Effector memory CD8-positive, alpha-beta T cell (primary cell): ENCODE results near the gene NDEL1.

Source experiments
- ATAC-seq: fragments of 150-1000 bp; cut with Tn5 transposase; replicated peaks from 2 replicates; pipeline ENCODE4 v1.10.0; 2021; ENCODE audit warnings: mild to moderate bottlenecking, moderate library complexity
- DNase-seq, 3 experiments: peaks; one replicate each; pipeline ENCODE4 v3.0.0; 2021
- H3K27ac Mint-ChIP-seq, 2 donors: one replicate each; pipeline ENCODE4 v1.8.0; 2022; ENCODE audit warnings: mild to moderate bottlenecking in 2 of 2, mixed read lengths in 2 of 2, moderate library complexity in 2 of 2
- H3K27me3 Mint-ChIP-seq, 2 donors: one replicate each; pipeline ENCODE4 v1.8.0; 2022; ENCODE audit warnings: mixed read lengths in 2 of 2
- H3K36me3 Mint-ChIP-seq: one replicate; pipeline ENCODE4 v1.8.0; 2022; ENCODE audit warnings: mild to moderate bottlenecking, moderate library complexity, mixed read lengths; ENCODE audit not compliant: insufficient read depth
- H3K4me1 Mint-ChIP-seq, 2 donors: one replicate each; pipeline ENCODE4 v1.8.0; 2022; ENCODE audit warnings: low read depth in 2 of 2, mixed read lengths in 2 of 2
- H3K4me3 Mint-ChIP-seq, 2 donors: one replicate each; pipeline ENCODE4 v1.8.0; 2022; ENCODE audit warnings: mild to moderate bottlenecking in 2 of 2, mixed read lengths in 2 of 2, moderate library complexity in 2 of 2
- H3K9me3 Mint-ChIP-seq, 2 donors: one replicate each; pipeline ENCODE4 v1.8.0; 2022; ENCODE audit warnings: mixed read lengths in 2 of 2

NDEL1 gene

DNA sequence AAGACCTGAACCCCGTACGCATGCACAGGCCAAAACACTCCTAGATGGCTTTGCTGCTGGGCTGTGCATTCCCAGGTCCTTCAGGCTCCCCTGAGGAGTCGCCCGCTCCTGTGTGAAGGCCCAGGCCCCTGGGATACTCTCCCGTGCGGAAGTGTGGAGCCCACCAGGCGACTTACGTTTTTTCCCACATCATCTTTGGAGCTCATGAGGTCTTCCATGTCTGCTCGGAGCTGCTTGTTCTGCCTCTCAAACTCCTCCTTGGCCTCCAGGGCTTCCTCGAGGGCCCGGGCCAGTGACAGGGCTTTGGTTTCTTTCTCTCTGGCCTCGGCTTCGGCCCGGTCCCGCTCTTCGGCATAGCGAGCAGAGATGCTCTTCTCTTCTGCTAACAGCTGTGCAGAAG lies 56.4 kb downstream of the NDEL1 start:
- no peak overlapping the region for H3K4me3 Mint-ChIP-seq
- peaks cover 0 to 3% of the 10 kb centered on the region in 2 donors for H3K9me3 Mint-ChIP-seq
- H3K27me3 Mint-ChIP-seq: no peaks in the 10 kb centered on the region
- H3K4me1 Mint-ChIP-seq: no peaks in the 10 kb centered on the region
- peaks cover 4% of the 10 kb centered on the region for H3K36me3 Mint-ChIP-seq
- no peak for DNase-seq
- ATAC-seq: no peak
- H3K27ac Mint-ChIP-seq: no peak overlapping the region

DNA sequence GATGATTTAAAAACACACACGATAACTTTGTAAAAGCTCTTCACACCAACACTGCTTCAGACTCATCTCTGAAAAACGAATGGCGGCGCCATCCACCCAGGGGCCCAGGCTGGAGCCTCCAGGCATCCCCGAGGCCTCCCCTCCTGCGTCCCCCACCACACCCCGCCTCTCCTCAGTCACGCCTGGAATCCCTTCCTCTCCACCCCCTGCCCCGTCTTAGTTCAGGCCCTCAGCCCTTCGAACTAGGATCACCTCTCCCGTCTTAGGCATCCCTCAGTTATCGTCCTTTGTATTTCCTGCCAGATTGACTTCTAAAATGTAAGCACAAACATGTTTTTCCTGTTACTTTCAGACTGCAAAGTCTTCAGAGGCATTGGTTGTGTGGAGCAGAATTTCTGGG lies 58.3 kb downstream of the NDEL1 start:
- Mint-ChIP-seq H3K4me3 (no peak overlapping the region), H3K27me3 (no peaks in the 10 kb centered on the region), H3K27ac (no peak overlapping the region), H3K36me3 (peaks cover 4% of the 10 kb centered on the region), H3K9me3 (peaks cover 0 to 3% of the 10 kb centered on the region in 2 donors), H3K4me1 (no peaks in the 10 kb centered on the region)
- DNase-seq: no peak
- ATAC-seq: no peak

DNA sequence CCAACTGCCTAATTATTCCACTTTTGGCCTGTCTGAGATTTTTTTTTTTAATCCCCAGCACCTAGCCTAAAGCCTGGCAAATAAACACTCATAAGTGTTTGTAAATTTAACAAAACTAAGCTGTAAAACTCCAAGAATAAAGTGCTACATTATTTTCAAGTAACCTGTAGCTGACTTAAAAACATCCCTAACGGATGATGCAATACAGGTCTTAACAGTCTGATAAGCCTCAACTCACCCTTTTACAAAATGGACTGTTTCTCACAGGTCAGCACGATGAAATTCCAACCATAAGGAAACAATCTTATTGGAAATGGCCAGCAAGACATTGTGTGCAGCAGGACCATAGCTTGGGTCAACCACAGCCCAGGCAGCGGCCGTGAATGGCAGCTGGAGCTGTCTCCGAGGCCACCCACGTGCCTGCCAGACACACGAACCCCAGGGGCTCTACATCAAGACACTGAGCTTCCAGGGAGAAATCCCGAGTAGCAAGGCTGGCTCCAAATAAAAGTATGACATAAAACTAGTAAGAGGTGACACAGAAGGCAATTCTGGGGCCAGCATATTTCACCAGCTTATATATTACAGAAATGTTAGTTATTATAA lies 58.9 kb downstream of the NDEL1 start:
- Mint-ChIP-seq H3K9me3 (peaks cover 0 to 3% of the 10 kb centered on the region in 2 donors), H3K4me3 (no peak overlapping the region), H3K27ac (no peak overlapping the region), H3K27me3 (peaks cover 0 to under 1% of the 10 kb centered on the region in 2 donors), H3K36me3 (peaks cover 4% of the 10 kb centered on the region), H3K4me1 (no peaks in the 10 kb centered on the region)
- ATAC-seq: no peak
- DNase-seq: no peak

DNA sequence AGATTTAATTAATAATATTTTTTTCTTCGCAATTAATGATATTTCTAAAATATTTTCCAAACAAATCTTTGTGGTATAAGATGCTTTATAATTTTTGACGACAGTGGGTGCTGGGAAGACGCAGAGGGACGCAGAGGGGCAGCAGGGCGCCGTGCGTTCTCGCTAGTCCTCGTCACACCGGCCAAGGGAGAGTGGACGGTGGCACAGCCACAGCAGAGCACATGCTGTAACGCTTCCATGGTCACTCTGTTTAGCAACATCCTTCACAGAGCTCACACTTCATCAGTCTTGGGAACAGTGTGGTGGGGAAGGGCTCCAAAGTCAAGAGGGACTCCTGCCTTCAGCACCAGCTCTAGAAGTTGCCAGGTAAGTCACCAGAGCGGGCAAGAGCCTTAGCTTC lies 60.4 kb downstream of the NDEL1 start:
- no peaks in the 10 kb centered on the region for H3K4me1 Mint-ChIP-seq
- ATAC-seq (no peak), DNase-seq (no peak)
- peaks cover 0 to 12% of the 10 kb centered on the region in 2 donors for H3K27me3 Mint-ChIP-seq
- H3K27ac Mint-ChIP-seq: no peak overlapping the region
- H3K4me3 Mint-ChIP-seq: no peak overlapping the region
- H3K9me3 Mint-ChIP-seq: peaks cover 0 to 3% of the 10 kb centered on the region in 2 donors
- H3K36me3 Mint-ChIP-seq: peaks cover 4% of the 10 kb centered on the region

DNA sequence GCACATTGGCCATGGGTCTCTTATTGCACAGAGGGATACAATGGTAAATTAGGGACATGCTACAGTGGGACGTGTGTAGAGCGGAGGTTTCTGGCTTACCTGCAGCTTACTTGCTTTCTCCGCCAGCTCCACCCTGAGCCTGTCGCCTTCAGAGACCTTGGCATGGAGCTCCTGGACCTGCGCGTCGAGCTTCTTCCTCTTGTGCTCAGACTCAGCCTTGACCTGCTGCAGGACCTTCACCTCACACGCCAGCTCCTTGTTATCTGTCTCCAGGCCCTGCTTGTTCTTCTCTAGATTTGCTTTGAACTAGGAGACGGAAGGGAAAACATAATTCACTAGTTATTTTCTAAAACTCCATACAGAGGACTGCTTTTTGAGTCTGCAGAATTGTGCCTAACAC lies 63.5 kb downstream of the NDEL1 start:
- Mint-ChIP-seq H3K9me3 (no peaks in the 10 kb centered on the region), H3K27ac (no peak overlapping the region), H3K4me1 (peaks cover 0 to 3% of the 10 kb centered on the region in 2 donors), H3K27me3 (peaks cover 12 to 21% of the 10 kb centered on the region in 2 donors), H3K36me3 (peaks cover 4% of the 10 kb centered on the region), H3K4me3 (no peak overlapping the region)
- ATAC-seq: no peak
- no peak for DNase-seq

DNA sequence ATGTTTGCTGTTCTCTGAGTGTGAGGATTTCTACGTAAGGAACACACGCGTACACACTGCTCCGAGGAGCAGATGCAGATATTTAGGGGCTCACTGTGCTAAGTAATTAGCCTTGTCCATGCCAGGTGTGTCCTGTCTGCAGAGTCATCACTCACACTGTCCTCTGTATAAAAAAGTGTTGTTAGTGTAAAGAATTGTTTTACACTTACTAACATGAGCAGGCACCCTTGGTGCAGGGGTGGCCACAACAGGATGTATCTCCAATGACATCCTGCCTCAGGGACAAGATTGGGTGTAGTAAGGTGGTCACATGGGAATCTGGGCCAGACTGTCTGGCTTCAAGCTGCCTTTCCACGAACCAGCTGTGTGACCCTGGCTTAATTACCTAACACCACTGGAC lies 63.9 kb downstream of the NDEL1 start:
- H3K27ac Mint-ChIP-seq: no peak overlapping the region
- DNase-seq (no peak), ATAC-seq (no peak)
- no peak overlapping the region for H3K4me3 Mint-ChIP-seq
- H3K36me3 Mint-ChIP-seq: peaks cover 4% of the 10 kb centered on the region
- peaks cover 16 to 25% of the 10 kb centered on the region in 2 donors for H3K27me3 Mint-ChIP-seq
- no peaks in the 10 kb centered on the region for H3K9me3 Mint-ChIP-seq
- peaks cover 0 to 3% of the 10 kb centered on the region in 2 donors for H3K4me1 Mint-ChIP-seq

DNA sequence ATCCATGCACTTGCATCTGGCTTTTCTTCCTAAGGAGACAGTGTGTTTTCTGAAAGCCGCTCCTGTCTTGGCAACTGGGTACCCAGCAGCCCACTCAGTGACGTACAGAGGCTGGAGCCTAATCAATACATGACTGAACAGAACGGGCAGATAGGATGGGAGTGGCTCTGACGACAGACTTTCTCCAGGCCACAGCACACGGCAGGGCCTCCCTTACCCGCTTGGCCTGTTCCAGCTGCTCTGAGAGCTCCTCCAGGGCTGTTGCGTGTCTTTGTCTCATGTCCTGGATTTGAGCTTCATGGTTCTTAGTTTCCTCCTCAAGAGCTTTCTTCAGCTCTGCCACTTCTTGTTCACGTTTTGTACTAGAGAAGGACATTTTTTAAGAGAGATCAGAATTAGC lies 64.9 kb downstream of the NDEL1 start:
- Mint-ChIP-seq H3K9me3 (no peaks in the 10 kb centered on the region), H3K27ac (no peak overlapping the region), H3K4me1 (peaks cover 0 to 3% of the 10 kb centered on the region in 2 donors), H3K4me3 (no peak overlapping the region), H3K27me3 (peaks cover 17 to 32% of the 10 kb centered on the region in 2 donors), H3K36me3 (peaks cover 4% of the 10 kb centered on the region)
- ATAC-seq (no peak), DNase-seq (no peak)

DNA sequence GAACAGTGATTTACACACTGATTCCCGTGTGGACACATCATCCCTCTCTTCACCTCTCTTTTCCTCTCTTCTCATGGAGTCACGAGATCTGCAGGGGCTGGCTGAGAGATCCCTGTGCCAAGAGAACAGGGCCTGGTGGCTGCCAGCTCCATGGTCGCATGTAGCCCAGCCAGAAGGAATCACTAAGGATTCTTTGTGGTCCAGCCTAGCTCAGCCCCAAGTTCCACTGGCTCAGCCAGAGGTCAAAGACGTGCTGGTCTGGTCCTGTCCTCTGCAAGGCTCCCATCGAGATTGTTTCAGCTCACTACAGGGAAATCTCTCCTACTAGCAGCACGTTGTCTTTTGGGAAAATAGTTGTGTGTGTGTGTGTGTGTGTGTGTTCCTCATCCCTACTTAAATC lies 66.4 kb downstream of the NDEL1 start:
- no peak overlapping the region for H3K27ac Mint-ChIP-seq
- no peak for ATAC-seq

DNA sequence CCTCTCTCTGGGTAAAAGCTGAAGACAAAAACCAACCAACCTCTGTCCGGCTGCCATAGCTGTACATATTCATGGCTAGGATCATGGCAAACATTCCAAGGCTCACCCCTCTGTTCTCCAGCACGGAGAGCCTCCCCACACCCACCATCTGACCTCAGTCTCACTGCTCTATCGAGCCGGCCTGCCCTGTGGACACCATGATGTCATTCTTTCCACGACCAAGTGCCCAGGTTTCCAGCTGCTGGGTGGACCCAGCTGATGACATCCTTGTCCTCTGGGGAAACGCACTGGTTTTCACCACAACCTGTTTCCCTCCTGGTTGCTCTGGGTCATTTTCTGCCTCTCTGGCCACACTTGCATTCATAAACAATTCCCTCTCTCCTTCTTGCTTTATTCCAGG lies 67.7 kb downstream of the NDEL1 start:
- Mint-ChIP-seq H3K4me3 (no peak overlapping the region), H3K36me3 (no peaks in the 10 kb centered on the region)
- ATAC-seq: no peak

More for the DNA sequence above, 66.4 kb downstream of the NDEL1 start:
- DNase-seq: no peak
- no peak overlapping the region for H3K4me3 Mint-ChIP-seq
- peaks cover 17 to 39% of the 10 kb centered on the region in 2 donors for H3K27me3 Mint-ChIP-seq
- H3K4me1 Mint-ChIP-seq: peaks cover 0 to 3% of the 10 kb centered on the region in 2 donors
- H3K36me3 Mint-ChIP-seq: no peaks in the 10 kb centered on the region
- H3K9me3 Mint-ChIP-seq: no peaks in the 10 kb centered on the region

DNA sequence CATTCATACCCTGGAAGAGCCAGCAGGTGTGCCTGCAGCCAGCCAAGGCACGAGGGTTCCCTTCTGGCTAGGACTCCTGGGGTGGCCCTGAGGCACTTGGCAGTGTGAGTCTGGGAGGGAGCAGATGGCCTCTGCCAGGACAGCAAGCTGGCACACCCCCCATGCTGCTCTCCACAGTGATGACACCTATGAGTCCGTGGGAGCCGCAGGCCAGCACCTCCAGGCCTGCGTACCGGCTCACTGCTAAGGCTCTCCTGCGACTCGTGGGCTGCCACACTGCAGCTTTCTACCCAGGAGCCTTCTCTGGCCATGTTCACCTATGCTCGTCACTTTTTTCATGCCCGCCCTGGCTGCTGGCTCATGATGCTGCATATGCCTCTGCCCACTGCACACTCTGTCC lies 68.1 kb downstream of the NDEL1 start:
- peaks cover 0 to 3% of the 10 kb centered on the region in 2 donors for H3K4me1 Mint-ChIP-seq
- ATAC-seq (no peak), DNase-seq (no peak)
- H3K9me3 Mint-ChIP-seq: no peaks in the 10 kb centered on the region
- peaks cover 17 to 39% of the 10 kb centered on the region in 2 donors for H3K27me3 Mint-ChIP-seq
- no peaks in the 10 kb centered on the region for H3K36me3 Mint-ChIP-seq
- H3K4me3 Mint-ChIP-seq: no peak overlapping the region
- H3K27ac Mint-ChIP-seq: no peak overlapping the region

More for the DNA sequence above, 67.7 kb downstream of the NDEL1 start:
- Mint-ChIP-seq H3K9me3 (no peaks in the 10 kb centered on the region), H3K4me1 (peaks cover 0 to 3% of the 10 kb centered on the region in 2 donors), H3K27ac (no peak overlapping the region), H3K27me3 (peaks cover 17 to 39% of the 10 kb centered on the region in 2 donors)
- DNase-seq: no peak

DNA sequence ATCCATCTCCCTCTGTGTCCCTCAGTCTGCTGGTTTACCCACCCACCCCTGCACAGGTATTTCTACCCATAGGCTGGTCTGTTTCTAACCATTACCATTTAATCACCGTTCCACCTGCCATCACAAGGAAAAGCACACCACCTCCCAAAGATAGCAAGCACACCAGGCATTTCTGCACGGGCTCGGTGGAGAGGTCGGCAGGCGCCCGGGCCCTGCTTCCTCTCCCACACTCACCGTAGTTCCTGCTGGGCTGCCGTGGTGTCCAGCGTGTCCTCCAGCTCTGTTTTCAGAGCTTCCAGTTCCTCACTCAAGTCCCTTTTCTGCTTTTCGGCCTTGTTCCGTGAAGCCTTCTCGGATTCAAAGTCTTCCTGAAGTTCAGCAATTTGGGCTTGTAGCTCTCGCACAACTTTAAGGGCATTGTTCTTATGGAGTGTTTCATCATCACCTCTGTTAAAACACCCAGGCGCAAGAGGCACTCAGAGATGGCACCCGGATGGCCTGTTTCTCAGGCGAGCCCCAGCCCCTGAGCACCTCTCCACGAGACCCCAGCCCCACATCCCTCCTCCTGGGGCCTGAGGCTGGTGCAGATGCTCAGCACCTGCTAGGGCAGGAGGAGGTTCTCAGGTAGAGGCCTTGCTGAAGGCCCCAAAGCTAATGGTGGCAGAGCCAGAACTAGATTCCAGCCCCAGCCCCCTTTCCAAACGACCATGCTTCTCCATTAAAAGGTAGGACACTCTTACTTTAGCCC lies 69.0 kb downstream of the NDEL1 start:
- Mint-ChIP-seq H3K4me1 (peaks cover 0 to 3% of the 10 kb centered on the region in 2 donors), H3K27me3 (peaks cover 17 to 37% of the 10 kb centered on the region in 2 donors), H3K27ac (no peak overlapping the region), H3K36me3 (no peaks in the 10 kb centered on the region), H3K9me3 (no peaks in the 10 kb centered on the region), H3K4me3 (no peak overlapping the region)
- no peak for DNase-seq
- no peak for ATAC-seq

DNA sequence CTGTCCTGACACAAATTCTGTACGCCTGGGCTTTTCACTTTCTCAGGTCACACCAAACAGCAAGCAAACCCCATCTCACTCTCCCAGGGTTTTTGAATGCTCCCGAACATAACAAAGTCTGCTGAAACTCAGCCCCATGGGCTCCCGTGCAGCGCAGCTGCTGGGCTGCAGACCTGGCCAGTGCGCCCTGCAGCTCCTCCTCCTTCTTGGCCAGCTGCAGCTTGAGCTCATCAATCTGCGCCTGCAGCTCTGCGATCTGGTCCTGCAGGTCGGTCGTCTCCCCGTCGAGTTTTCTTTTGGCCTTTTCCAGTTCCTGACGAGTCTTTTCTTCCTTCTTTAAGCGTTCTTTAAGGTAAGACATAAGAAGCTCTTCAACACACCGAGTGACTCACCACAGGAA lies 70.5 kb downstream of the NDEL1 start:
- Mint-ChIP-seq H3K36me3 (peaks cover 2% of the 10 kb centered on the region), H3K4me1 (peaks cover 0 to 3% of the 10 kb centered on the region in 2 donors), H3K27me3 (peaks cover 17 to 27% of the 10 kb centered on the region in 2 donors), H3K9me3 (no peaks in the 10 kb centered on the region), H3K4me3 (no peak overlapping the region), H3K27ac (no peak overlapping the region)
- no peak for ATAC-seq
- no peak for DNase-seq

DNA sequence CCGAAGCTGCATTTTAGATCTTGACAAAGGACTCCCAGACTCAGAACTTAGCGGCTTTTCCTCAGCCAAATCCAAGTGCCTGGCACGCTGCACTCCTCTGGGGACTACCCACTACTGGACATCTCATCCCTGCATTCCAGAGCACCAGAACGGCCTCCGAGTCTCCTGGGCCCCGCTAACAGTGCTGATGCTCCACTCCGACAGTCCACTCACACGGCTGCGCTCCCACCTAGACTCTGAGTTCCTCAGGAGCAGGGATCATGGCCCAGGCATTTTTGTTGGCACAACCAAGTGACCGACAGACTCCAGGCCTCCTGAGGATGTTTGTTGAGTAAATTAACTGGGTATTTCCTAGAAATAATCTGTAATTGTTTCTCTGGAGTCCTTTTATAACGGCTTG lies 79.1 kb downstream of the NDEL1 start:
- H3K4me3 Mint-ChIP-seq: no peak overlapping the region
- H3K36me3 Mint-ChIP-seq: peaks cover 1% of the 10 kb centered on the region
- peaks cover 0 to 8% of the 10 kb centered on the region in 2 donors for H3K27me3 Mint-ChIP-seq
- no peak for DNase-seq
- no peak overlapping the region for H3K27ac Mint-ChIP-seq
- no peaks in the 10 kb centered on the region for H3K9me3 Mint-ChIP-seq
- no peak for ATAC-seq
- no peaks in the 10 kb centered on the region for H3K4me1 Mint-ChIP-seq
